ENCODE results near the gene DDX31.

DNA sequence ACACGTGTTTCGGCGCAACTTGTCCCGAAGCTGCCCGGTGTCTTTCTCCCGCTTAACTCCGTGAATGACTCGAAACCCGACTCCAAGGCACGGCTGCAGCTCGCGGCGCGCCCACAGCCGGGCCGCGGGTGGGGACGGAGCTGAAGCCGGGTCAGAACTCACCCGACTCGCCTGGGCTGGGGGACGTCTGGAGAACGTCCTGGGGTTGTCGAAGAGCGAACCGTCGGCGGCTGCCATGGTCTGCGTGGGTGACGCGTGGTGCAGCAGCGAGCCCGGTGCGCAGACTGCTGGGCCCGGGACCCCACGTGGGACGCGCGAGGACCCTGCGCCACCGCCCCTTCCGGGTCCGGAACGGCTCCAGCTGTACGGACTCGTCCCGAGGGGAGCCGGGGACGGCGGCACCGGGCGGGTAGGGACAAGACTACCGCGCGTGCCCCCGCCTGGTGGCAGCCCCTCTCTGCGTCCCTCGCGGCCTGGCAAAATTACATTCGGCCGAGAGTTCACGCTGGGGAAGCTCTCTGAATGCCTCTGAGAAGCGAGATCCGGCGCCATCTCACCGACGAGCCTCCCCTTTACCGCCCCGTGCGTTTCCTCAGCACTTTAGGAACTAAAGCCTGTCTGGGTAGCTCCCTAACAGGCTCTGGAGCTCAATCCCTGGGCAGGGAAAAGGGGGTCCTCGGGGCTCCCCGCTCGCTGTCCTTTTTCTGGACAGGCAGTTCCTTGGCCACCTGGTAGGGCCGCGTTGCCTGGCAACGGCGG is at the start of gene DDX31:
- TF ChIP-seq, protein P1, sequence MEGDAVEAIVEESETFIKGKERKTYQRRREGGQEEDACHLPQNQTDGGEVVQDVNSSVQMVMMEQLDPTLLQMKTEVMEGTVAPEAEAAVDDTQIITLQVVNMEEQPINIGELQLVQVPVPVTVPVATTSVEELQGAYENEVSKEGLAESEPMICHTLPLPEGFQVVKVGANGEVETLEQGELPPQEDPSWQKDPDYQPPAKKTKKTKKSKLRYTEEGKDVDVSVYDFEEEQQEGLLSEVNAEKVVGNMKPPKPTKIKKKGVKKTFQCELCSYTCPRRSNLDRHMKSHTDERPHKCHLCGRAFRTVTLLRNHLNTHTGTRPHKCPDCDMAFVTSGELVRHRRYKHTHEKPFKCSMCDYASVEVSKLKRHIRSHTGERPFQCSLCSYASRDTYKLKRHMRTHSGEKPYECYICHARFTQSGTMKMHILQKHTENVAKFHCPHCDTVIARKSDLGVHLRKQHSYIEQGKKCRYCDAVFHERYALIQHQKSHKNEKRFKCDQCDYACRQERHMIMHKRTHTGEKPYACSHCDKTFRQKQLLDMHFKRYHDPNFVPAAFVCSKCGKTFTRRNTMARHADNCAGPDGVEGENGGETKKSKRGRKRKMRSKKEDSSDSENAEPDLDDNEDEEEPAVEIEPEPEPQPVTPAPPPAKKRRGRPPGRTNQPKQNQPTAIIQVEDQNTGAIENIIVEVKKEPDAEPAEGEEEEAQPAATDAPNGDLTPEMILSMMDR (conservative IDR thresholded peaks at IDR 0.05 in 1 of 2, IDR thresholded peaks at IDR 0.05 in 1 of 2; ENCODE audit: extremely low read depth in 1 of 2, insufficient read depth in 1 of 2, low read depth in 1 of 2, low read length in 2 of 2): peak in 1 of 2 donors; percentile 4
- no peak for TF ChIP-seq EZH2 (IDR thresholded peaks at IDR 0.05; ENCODE audit: borderline replicate concordance, low read length)

Measured in mammary epithelial cell (primary cell).